RWPE2 (cell line): Measurements from ENCODE around the gene DRD2.

Experiments used
- ATAC-seq: fragments of 200-7000 bp; cut with Tn5 transposase; 3 replicates; pipeline ENCODE4 v1.9.1; 2021; ENCODE audit warnings: low read depth
- DNase-seq: peaks from one replicate; pipeline ENCODE4 v3.0.0-alpha.2; 2020; ENCODE audit warnings: low spot score
- H3K27ac ChIP-seq: fragments of 450-650 bp; 2 replicates; pipeline ENCODE4 v1.5.1; 2017; ENCODE audit warnings: mild to moderate bottlenecking; ENCODE audit not compliant: poor library complexity, severe bottlenecking
- H3K27me3 ChIP-seq: fragments of 250-450 bp; sonication (Bioruptor Pico); 2 replicates; pipeline ENCODE4 v1.5.1; 2021; ENCODE audit warnings: mild to moderate bottlenecking, moderate library complexity; ENCODE audit not compliant: insufficient read depth, poor library complexity, severe bottlenecking
- H3K36me3 ChIP-seq: fragments of 250-450 bp; sonication (Bioruptor Pico); 2 replicates; pipeline ENCODE4 v1.5.1; 2020; ENCODE audit warnings: low read depth, mild to moderate bottlenecking, moderate library complexity
- H3K4me1 ChIP-seq: fragments of 250-450 bp; sonication (Bioruptor Pico); 2 replicates; pipeline ENCODE4 v1.5.1; 2021; ENCODE audit warnings: mild to moderate bottlenecking, moderate library complexity; ENCODE audit not compliant: insufficient read depth, poor library complexity, severe bottlenecking
- H3K4me3 ChIP-seq: fragments of 250-450 bp; sonication (Bioruptor Pico); 2 replicates; pipeline ENCODE4 v1.5.1; 2021; ENCODE audit warnings: mild to moderate bottlenecking, moderate library complexity; ENCODE audit not compliant: severe bottlenecking
- H3K9me3 ChIP-seq: fragments of 250-450 bp; sonication (Bioruptor Pico); 2 replicates; pipeline ENCODE4 v1.5.1; 2021; ENCODE audit warnings: mild to moderate bottlenecking, moderate library complexity; ENCODE audit not compliant: severe bottlenecking
- CTCF ChIP-seq: fragments of 450-650 bp; IDR thresholded peaks from one replicate; pipeline ENCODE4 v1.5.1; 2017; ENCODE audit warnings: mild to moderate bottlenecking, moderate library complexity; ENCODE audit not compliant: poor library complexity, severe bottlenecking

Gene DRD2

DNA sequence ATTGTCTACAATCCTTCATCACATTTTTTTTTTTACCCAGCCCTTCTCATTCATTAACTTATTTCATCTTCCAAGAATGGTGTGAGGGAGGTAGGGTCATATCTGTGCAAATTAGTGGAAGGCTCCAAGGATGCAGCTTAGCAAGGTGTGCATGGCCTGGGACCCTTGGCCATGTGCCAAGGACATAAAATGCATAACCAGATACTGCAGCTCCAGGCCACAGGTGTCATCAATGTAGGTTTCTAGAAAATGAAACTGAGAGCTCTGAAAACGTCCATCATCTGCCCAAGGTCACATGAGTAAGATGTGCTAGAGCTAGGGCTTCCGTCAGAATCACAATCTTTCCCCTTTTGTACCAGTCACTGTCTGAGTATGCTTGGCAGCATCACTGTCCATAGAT is 57.8 kb downstream of the DRD2 start:
- Histone ChIP-seq H3K27me3 (no peaks in the 10 kb centered on the region), H3K4me1 (no peaks in the 10 kb centered on the region), H3K36me3 (no peaks in the 10 kb centered on the region), H3K4me3 (no peak overlapping the region), H3K27ac (no peak overlapping the region), H3K9me3 (no peaks in the 10 kb centered on the region)
- no peak for TF ChIP-seq CTCF
- DNase-seq = no peak
- no peak for ATAC-seq

DNA sequence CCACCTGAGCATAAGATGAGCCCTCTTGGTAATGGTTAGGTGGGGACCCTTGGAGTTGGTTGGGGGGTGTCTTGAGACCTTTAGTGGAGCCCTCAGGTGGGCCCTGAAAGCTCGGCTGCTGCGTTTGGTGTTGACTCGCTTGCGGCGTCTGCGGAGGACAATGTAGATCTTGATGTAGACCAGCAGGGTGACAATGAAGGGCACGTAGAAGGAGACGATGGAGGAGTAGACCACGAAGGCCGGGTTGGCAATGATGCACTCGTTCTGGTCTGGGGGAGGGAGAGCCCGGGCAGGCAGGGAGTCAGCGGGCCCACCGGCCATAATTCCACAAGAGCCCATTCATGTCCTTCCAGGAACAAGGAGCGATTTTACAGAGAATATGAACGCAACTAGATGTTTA is 59.9 kb downstream of the DRD2 start:
- H3K4me1 ChIP-seq = no peaks in the 10 kb centered on the region
- no peaks in the 10 kb centered on the region for H3K36me3 ChIP-seq
- no peaks in the 10 kb centered on the region for H3K27me3 ChIP-seq
- H3K27ac ChIP-seq = no peak overlapping the region
- no peaks in the 10 kb centered on the region for H3K9me3 ChIP-seq
- ATAC-seq = no peak
- no peak for DNase-seq
- H3K4me3 ChIP-seq = no peak overlapping the region
- no peak for TF ChIP-seq CTCF

DNA sequence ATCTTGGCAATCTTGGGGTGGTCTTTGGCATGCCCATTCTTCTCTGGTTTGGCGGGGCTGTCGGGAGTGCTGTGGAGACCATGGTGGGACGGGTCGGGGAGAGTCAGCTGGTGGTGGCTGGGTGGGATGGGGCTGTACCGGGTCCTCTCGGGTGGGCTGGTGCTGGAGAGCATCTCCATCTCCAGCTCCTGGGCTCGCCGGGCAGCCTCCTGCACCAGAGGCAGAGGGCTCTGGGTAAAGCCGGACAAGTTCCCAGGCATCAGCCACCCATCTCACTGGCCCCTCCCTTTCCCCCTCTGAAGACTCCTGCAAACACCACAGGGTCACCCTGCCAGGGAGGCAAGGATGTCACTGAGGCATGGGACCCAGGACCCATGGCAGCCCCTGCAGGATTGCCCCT is 62.5 kb downstream of the DRD2 start:
- no peaks in the 10 kb centered on the region for H3K27me3 ChIP-seq
- ATAC-seq = no peak

DNA sequence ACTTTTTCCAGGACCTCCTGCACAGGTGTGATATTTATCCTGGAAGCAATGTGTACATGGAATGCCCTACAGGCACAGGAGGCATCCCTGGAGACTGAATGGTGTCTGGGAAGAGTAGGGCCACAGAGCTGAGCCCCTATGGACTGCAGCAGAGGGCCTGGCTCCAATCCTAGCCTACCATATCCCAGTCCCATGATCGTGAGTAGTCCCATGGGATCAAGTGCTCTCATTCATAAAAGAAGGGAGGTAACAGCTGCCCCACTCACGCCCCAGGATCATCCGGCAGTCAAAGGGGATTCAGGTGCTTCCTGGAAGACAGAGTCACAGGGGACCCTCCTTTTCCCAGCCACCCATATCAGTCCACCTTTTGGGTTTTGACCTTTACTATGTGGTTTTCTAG is 63.7 kb downstream of the DRD2 start:
- DNase-seq = no peak
- H3K4me3 ChIP-seq = no peak overlapping the region
- no peaks in the 10 kb centered on the region for H3K27me3 ChIP-seq
- H3K4me1 ChIP-seq = no peaks in the 10 kb centered on the region
- H3K9me3 ChIP-seq = no peaks in the 10 kb centered on the region
- no peak for TF ChIP-seq CTCF
- no peak for ATAC-seq
- H3K27ac ChIP-seq = no peak overlapping the region
- no peaks in the 10 kb centered on the region for H3K36me3 ChIP-seq

More for the DNA sequence above, 62.5 kb downstream of the DRD2 start:
- DNase-seq = no peak
- no peak for TF ChIP-seq CTCF
- H3K27ac ChIP-seq = no peak overlapping the region
- H3K4me3 ChIP-seq = no peak overlapping the region
- H3K36me3 ChIP-seq = no peaks in the 10 kb centered on the region
- H3K9me3 ChIP-seq = no peaks in the 10 kb centered on the region
- H3K4me1 ChIP-seq = no peaks in the 10 kb centered on the region

- Histone ChIP-seq H3K4me3 (no peak overlapping the region), H3K4me1 (no peaks in the 10 kb centered on the region), H3K27ac (no peak overlapping the region), H3K36me3 (no peaks in the 10 kb centered on the region), H3K9me3 (no peaks in the 10 kb centered on the region), H3K27me3 (no peaks in the 10 kb centered on the region)
- ATAC-seq = no peak
- no peak for TF ChIP-seq CTCF
- no peak for DNase-seq
Measured at GRCh38 chr11:113410414-113411135, 64.6 kb downstream of the DRD2 start.
